T-cell (primary cell): ENCODE results near the gene HELZ2. TPM values are rescaled to one million over a fixed set of nuclear protein-coding genes. Genes with fewer than 3 reads are reported as not detected.

Experiments used
- total RNA-seq, 35 experiments: library from RNA in 6 of 35; stranded (reverse) in 6 of 35; fragments of 120-200 nt in 1 of 35; gene quantifications; one replicate each; pipeline versions ENCODE4 v1.2.1 to v1.2.4 and lab custom pipeline; 2013 to 2026

Gene HELZ2
- total RNA-seq, 5 donors from 2014 or later (not counting 1 experiment from before 2014, with no cell fraction given) = 31.6 to 73.0 (median 43.5) TPM

Other genes with a start within 250 kb of the HELZ2 start
- gene CHRNA4, start 212.9 kb downstream of the HELZ2 start, total RNA-seq = not detected
- under 1 TPM; 0.19 to 0.49 (median 0.32) TPM for gene KCNQ2, start 101.6 kb downstream of the HELZ2 start, total RNA-seq
- 1 to 10 TPM in 3 of 5 donors, under 1 TPM in 2; 0.50 to 3.1 (median 1.1) TPM for gene EEF1A2, start 75.2 kb downstream of the HELZ2 start, total RNA-seq
- gene PPDPF, start 53.5 kb downstream of the HELZ2 start, total RNA-seq = 100 to 1,000 TPM; 147 to 320 (median 300) TPM
- gene PTK6, start 36.9 kb downstream of the HELZ2 start, total RNA-seq = under 1 TPM; 0.15 to 0.47 (median 0.23) TPM
- not detected for gene SRMS, start 26.5 kb downstream of the HELZ2 start, total RNA-seq
- gene FNDC11, start 20.1 kb downstream of the HELZ2 start, total RNA-seq = 1 to 10 TPM in 2 of 5 donors, under 1 TPM in 3; 0.38 to 1.8 (median 0.70) TPM
- 10 to 100 TPM; 20.7 to 30.3 (median 29.0) TPM for gene GMEB2, start 52.9 kb upstream of the HELZ2 start, total RNA-seq
- gene STMN3, start 79.2 kb upstream of the HELZ2 start, total RNA-seq = 100 to 1,000 TPM in 3 of 5 donors, 10 to 100 TPM in 2; 92.9 to 121 (median 107) TPM
- 10 to 100 TPM; 30.7 to 41.6 (median 36.8) TPM for gene RTEL1, start 84.1 kb upstream of the HELZ2 start, total RNA-seq
- gene TNFRSF6B, start 122.4 kb upstream of the HELZ2 start, total RNA-seq = 1 to 10 TPM in 2 of 5 donors, under 1 TPM in 2, not detected in 1; 0.37 to 1.5 (median 0.91) TPM
- gene ARFRP1, start 133.7 kb upstream of the HELZ2 start, total RNA-seq = 100 to 1,000 TPM in 2 of 5 donors, 10 to 100 TPM in 3; 58.5 to 102 (median 99.5) TPM
- 10 to 100 TPM; 42.7 to 71.0 (median 59.0) TPM for gene ZGPAT, start 133.8 kb upstream of the HELZ2 start, total RNA-seq
- gene LIME1, start 162.4 kb upstream of the HELZ2 start, total RNA-seq = 100 to 1,000 TPM; 144 to 248 (median 172) TPM
- gene SLC2A4RG, start 165.5 kb upstream of the HELZ2 start, total RNA-seq = 100 to 1,000 TPM; 110 to 173 (median 135) TPM